OCI-LY1 (cell line): ENCODE data around the gene SLC10A4.

Source experiments
- H2AFZ ChIP-seq: fragments of 200-600 bp; sonication (generic), shearing (Covaris generic); 2 replicates; pipeline ENCODE4 v1.6.0; 2014; ENCODE audit warnings: antibody characterized with exemption, mild to moderate bottlenecking, low read length
- H3F3A ChIP-seq: fragments of 200-600 bp; sonication (generic), shearing (Covaris generic); 2 replicates; pipeline ENCODE4 v1.6.0; 2014; ENCODE audit warnings: mild to moderate bottlenecking, antibody characterized with exemption, low read length, moderate library complexity; ENCODE audit not compliant: insufficient read depth
- H3K27ac ChIP-seq: fragments of 200-600 bp; sonication (generic); 2 replicates; pipeline ENCODE4 v1.5.1; 2014; ENCODE audit warnings: low read length, mixed run types, mild to moderate bottlenecking, low read depth; ENCODE audit not compliant: poor library complexity, severe bottlenecking
- H3K27me3 ChIP-seq: fragments of 200-600 bp; sonication (generic); 2 replicates; pipeline ENCODE4 v1.6.0; 2014; ENCODE audit warnings: antibody characterized with exemption, mild to moderate bottlenecking, low read length, moderate library complexity; ENCODE audit not compliant: insufficient read depth
- H3K36me3 ChIP-seq: fragments of 200-600 bp; sonication (generic); 2 replicates; pipeline ENCODE4 v1.6.1; 2014; ENCODE audit warnings: mild to moderate bottlenecking, antibody characterized with exemption, low read length, moderate library complexity, mixed read lengths; ENCODE audit not compliant: insufficient read depth
- H3K4me1 ChIP-seq: fragments of 200-600 bp; sonication (generic); 2 replicates; pipeline ENCODE4 v1.5.1; 2014; ENCODE audit warnings: mild to moderate bottlenecking, low read length, moderate library complexity; ENCODE audit not compliant: insufficient read depth, severe bottlenecking
- H3K4me2 ChIP-seq: fragments of 200-600 bp; sonication (generic), shearing (Covaris generic); 2 replicates; pipeline ENCODE4 v1.6.1; 2014; ENCODE audit warnings: low read length
- H3K4me3 ChIP-seq: fragments of 200-600 bp; sonication (generic); 2 replicates; pipeline ENCODE4 v1.5.1; 2014; ENCODE audit warnings: low read length, low read depth, mild to moderate bottlenecking, mixed read lengths; ENCODE audit not compliant: poor library complexity, severe bottlenecking
- H3K79me2 ChIP-seq: fragments of 200-600 bp; shearing (Covaris generic); 2 replicates; pipeline ENCODE4 v1.6.1; 2016; ENCODE audit warnings: mixed run types, low read length, mixed read lengths; ENCODE audit not compliant: insufficient read depth
- H3K9ac ChIP-seq: fragments of 200-600 bp; sonication (generic), shearing (Covaris generic); 2 replicates; pipeline ENCODE4 v1.6.1; 2014; ENCODE audit warnings: mild to moderate bottlenecking, low read length, mixed read lengths
- H3K9me2 ChIP-seq: fragments of 200-600 bp; sonication (generic), shearing (Covaris generic); 2 replicates; pipeline ENCODE4 v1.6.1; 2014; ENCODE audit warnings: low read depth, mild to moderate bottlenecking, low read length, mixed read lengths
- H3K9me3 ChIP-seq: fragments of 200-600 bp; shearing (Covaris generic); 2 replicates; pipeline ENCODE4 v1.6.1; 2014; ENCODE audit warnings: low read length, mixed read lengths
- H4K20me1 ChIP-seq: fragments of 200-600 bp; sonication (generic), shearing (Covaris generic); 2 replicates; pipeline ENCODE4 v1.6.0; 2016; ENCODE audit warnings: mild to moderate bottlenecking, low read length; ENCODE audit not compliant: insufficient read depth
- CTCF ChIP-seq: fragments of 200-600 bp; sonication (generic), shearing (Covaris generic); IDR thresholded peaks from 2 replicates; pipeline ENCODE4 v1.5.1; 2017; ENCODE audit warnings: mild to moderate bottlenecking, antibody characterized with exemption, low read length, moderate library complexity, mixed read lengths
- EZH2 ChIP-seq: fragments of 200-600 bp; sonication (generic), shearing (Covaris generic); IDR thresholded peaks from 2 replicates; pipeline ENCODE4 v1.8.0; 2017; ENCODE audit warnings: borderline replicate concordance, mixed run types, mild to moderate bottlenecking, antibody characterized with exemption, low read length, moderate library complexity, mixed read lengths

SLC10A4 gene

GRCh38 chr4:48490680-48491513 is 7.8 kb downstream of the SLC10A4 start:
- Histone ChIP-seq H3K79me2 (no peaks in the 10 kb centered on the region), H3K9me3 (no peaks in the 10 kb centered on the region), H3K4me3 (no peak overlapping the region), H3K4me2 (no peak overlapping the region), H3F3A (no peaks in the 10 kb centered on the region), H3K9me2 (no peaks in the 10 kb centered on the region), H3K27me3 (no peaks in the 10 kb centered on the region), H3K9ac (no peak overlapping the region), H2AFZ (no peak overlapping the region), H4K20me1 (no peaks in the 10 kb centered on the region), H3K36me3 (no peaks in the 10 kb centered on the region), H3K4me1 (no peaks in the 10 kb centered on the region), H3K27ac (no peak overlapping the region)
- TF ChIP-seq CTCF (no peak), EZH2 (no peak)

- Histone ChIP-seq H3K27ac (no peak overlapping the region), H4K20me1 (no peaks in the 10 kb centered on the region), H2AFZ (no peak overlapping the region), H3K36me3 (no peaks in the 10 kb centered on the region), H3K27me3 (no peaks in the 10 kb centered on the region), H3K4me2 (no peak overlapping the region), H3K9ac (no peak overlapping the region), H3K9me2 (no peaks in the 10 kb centered on the region), H3K9me3 (no peaks in the 10 kb centered on the region), H3F3A (no peaks in the 10 kb centered on the region), H3K4me1 (no peaks in the 10 kb centered on the region), H3K4me3 (no peak overlapping the region), H3K79me2 (no peaks in the 10 kb centered on the region)
- TF ChIP-seq EZH2 (no peak), CTCF (no peak)
These were observed 8.5 kb downstream of the SLC10A4 start for GRCh38 chr4:48491514-48492176.

GRCh38 chr4:48493452-48494100 is 10.4 kb downstream of the SLC10A4 start:
- H3K27me3 ChIP-seq, result no peaks in the 10 kb centered on the region
- H3F3A ChIP-seq, result no peaks in the 10 kb centered on the region

More at GRCh38 chr4:48493452-48494100, 10.4 kb downstream of the SLC10A4 start:
- H3K9me3 ChIP-seq, result no peaks in the 10 kb centered on the region
- TF ChIP-seq EZH2 (no peak), CTCF (no peak)
- H3K4me3 ChIP-seq, result no peak overlapping the region
- H3K9me2 ChIP-seq, result no peaks in the 10 kb centered on the region
- no peak overlapping the region for H3K9ac ChIP-seq
- no peaks in the 10 kb centered on the region for H3K36me3 ChIP-seq
- H3K27ac ChIP-seq, result no peak overlapping the region
- H3K79me2 ChIP-seq, result no peaks in the 10 kb centered on the region
- H3K4me1 ChIP-seq, result no peaks in the 10 kb centered on the region
- no peaks in the 10 kb centered on the region for H4K20me1 ChIP-seq
- no peak overlapping the region for H3K4me2 ChIP-seq
- H2AFZ ChIP-seq, result no peak overlapping the region
